A549 (cell line): ENCODE data around the gene MINDY4.

Experiments used
- CEBPB ChIP-seq, 2 experiments: fragments of >200 bp in 1 of 2; sonication (Bioruptor Twin) in 1 of 2; formaldehyde crosslinking in 1 of 2; IDR thresholded peaks; 2 replicates each; pipeline ENCODE4 v1.6.1; 2012 to 2016
- JUN ChIP-seq, 2 experiments: fragments of >200 bp; sonication (Bioruptor Twin); formaldehyde crosslinking; IDR thresholded peaks; 2 replicates in 1 of 2; 3 replicates in 1 of 2; pipeline ENCODE4 v1.6.1; 2016 to 2017
- KDM5A ChIP-seq: fragments of 200-600 bp; sonication (generic); IDR thresholded peaks from 2 replicates; pipeline ENCODE4 v1.6.1; 2016; ENCODE audit warnings: antibody characterized with exemption, mild to moderate bottlenecking
- POLR2A ChIP-seq: IDR thresholded peaks from 2 replicates; pipeline ENCODE4 v1.6.1; 2012; ENCODE audit warnings: mild to moderate bottlenecking, low read length
- TF ChIP-seq, protein P1 (sequence below): IDR thresholded peaks from 2 replicates; pipeline ENCODE4 v1.6.1; 2012; ENCODE audit warnings: low read depth, borderline replicate concordance
- TF ChIP-seq, protein P2 (sequence below): fragments of >200 bp; sonication (Bioruptor Twin); formaldehyde crosslinking; IDR thresholded peaks from 3 replicates; pipeline ENCODE4 v1.5.1; 2016
- TF ChIP-seq, protein P3 (sequence below): fragments of 200-600 bp; sonication (generic); IDR thresholded peaks from 2 replicates; pipeline ENCODE4 v1.6.1; 2016; ENCODE audit warnings: antibody characterized with exemption, mild to moderate bottlenecking, moderate library complexity

DNA sequence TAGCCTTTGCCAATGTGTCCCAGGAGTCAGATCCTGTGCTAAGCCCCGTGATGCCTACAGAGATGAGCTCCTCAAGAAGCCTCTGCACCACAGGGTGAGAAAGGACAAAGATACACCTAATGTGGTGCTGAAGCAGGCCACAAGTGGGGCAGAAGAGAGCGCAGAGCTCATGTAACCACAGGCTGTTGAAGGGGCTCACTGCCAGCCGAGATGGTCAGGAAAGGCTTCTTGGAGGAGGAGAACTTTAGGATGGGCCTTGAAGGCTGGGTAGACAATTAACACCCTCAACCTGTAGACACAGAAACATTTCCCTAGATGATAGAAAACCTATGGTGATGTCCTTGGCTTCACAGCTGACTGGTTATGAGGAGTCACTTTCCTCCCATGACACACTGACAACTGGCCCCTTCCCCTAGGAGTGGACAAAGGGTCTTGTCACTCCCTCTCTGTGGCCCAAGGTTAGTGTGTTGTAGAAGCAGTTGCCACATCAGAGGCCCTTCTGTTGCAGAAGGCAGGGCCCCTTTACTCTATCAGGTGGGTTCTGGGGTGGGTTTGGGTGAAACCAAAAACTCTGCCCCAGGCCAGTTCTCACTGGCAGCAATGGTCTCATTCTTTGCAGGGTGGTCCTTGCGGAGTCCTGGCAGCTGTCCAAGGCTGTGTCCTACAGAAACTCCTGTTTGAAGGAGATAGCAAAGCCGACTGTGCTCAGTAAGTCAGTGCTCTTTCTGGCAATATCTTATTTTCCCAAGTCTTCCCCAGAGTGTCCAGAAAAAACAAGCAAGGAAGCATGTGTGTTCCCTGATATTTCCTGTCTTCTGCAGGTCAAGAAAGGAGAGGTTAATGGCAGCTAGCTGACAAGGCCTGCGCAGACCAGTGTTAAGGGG is 69.2 kb downstream of the MINDY4 start:
- TF ChIP-seq KDM5A (no peak), JUN (IDR thresholded peaks at IDR 0.05) (no peak), POLR2A (no peak), CEBPB (IDR thresholded peaks at IDR 0.05) (no peak)
- TF ChIP-seq, protein P1, sequence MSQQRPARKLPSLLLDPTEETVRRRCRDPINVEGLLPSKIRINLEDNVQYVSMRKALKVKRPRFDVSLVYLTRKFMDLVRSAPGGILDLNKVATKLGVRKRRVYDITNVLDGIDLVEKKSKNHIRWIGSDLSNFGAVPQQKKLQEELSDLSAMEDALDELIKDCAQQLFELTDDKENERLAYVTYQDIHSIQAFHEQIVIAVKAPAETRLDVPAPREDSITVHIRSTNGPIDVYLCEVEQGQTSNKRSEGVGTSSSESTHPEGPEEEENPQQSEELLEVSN, result no peak
- TF ChIP-seq, protein P2, sequence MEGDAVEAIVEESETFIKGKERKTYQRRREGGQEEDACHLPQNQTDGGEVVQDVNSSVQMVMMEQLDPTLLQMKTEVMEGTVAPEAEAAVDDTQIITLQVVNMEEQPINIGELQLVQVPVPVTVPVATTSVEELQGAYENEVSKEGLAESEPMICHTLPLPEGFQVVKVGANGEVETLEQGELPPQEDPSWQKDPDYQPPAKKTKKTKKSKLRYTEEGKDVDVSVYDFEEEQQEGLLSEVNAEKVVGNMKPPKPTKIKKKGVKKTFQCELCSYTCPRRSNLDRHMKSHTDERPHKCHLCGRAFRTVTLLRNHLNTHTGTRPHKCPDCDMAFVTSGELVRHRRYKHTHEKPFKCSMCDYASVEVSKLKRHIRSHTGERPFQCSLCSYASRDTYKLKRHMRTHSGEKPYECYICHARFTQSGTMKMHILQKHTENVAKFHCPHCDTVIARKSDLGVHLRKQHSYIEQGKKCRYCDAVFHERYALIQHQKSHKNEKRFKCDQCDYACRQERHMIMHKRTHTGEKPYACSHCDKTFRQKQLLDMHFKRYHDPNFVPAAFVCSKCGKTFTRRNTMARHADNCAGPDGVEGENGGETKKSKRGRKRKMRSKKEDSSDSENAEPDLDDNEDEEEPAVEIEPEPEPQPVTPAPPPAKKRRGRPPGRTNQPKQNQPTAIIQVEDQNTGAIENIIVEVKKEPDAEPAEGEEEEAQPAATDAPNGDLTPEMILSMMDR, result no peak
- TF ChIP-seq, protein P3, sequence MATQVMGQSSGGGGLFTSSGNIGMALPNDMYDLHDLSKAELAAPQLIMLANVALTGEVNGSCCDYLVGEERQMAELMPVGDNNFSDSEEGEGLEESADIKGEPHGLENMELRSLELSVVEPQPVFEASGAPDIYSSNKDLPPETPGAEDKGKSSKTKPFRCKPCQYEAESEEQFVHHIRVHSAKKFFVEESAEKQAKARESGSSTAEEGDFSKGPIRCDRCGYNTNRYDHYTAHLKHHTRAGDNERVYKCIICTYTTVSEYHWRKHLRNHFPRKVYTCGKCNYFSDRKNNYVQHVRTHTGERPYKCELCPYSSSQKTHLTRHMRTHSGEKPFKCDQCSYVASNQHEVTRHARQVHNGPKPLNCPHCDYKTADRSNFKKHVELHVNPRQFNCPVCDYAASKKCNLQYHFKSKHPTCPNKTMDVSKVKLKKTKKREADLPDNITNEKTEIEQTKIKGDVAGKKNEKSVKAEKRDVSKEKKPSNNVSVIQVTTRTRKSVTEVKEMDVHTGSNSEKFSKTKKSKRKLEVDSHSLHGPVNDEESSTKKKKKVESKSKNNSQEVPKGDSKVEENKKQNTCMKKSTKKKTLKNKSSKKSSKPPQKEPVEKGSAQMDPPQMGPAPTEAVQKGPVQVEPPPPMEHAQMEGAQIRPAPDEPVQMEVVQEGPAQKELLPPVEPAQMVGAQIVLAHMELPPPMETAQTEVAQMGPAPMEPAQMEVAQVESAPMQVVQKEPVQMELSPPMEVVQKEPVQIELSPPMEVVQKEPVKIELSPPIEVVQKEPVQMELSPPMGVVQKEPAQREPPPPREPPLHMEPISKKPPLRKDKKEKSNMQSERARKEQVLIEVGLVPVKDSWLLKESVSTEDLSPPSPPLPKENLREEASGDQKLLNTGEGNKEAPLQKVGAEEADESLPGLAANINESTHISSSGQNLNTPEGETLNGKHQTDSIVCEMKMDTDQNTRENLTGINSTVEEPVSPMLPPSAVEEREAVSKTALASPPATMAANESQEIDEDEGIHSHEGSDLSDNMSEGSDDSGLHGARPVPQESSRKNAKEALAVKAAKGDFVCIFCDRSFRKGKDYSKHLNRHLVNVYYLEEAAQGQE, result no peak
